ENCODE results near the gene PIK3CA.
"Not testable (repeated sequence)": the region's sequence is repeated elsewhere in the genome, so short reads cannot be mapped to it uniquely, and the experiment has no call there.

PIK3CA gene

GRCh38 chr3:179215550-179215949 lies 67.4 kb downstream of the PIK3CA start:
- DNase-seq, result not testable (repeated sequence)

- not testable (repeated sequence) for DNase-seq
Measured at GRCh38 chr3:179218213-179218612, 70.1 kb downstream of the PIK3CA start.

DNA sequence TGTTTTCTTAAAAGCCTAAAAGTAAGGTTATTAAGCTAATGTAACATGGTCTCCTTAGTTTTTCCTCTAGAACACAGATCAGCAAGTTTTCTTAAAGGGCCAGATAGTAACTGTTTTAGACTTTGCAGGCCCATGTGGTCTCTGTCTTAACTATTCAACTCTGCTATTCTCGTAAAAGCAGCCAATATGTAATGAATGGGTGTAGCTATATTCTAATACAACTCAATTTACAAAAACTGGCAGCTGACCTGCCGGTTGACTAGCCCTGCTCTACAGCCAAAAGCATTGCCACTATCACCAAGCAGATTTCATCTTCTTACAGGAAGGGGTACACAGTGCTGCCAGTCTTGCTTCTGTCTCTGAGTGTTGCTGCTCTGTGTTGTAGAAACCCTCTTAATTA lies 75.4 kb downstream of the PIK3CA start:
- DNase-seq, result no peak

DNA sequence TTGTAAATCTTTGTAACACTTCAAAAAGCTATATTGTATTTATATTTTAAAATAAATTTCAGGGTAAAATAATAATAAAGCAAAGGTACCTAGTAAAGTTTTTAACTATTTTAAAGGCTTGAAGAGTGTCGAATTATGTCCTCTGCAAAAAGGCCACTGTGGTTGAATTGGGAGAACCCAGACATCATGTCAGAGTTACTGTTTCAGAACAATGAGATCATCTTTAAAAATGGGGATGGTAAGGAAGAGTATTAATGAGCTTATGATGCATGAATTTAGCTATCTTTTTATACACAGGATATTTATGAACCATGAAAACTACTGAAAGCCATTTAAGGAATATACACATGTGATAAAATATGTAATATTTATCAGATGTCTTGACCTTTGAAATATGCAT lies 76.4 kb downstream of the PIK3CA start:
- no peak for DNase-seq

GRCh38 chr3:179227349-179227748 lies 79.2 kb downstream of the PIK3CA start:
- DNase-seq, result no peak

- no peak for DNase-seq
Measured at GRCh38 chr3:179229177-179229576, 81.0 kb downstream of the PIK3CA start.

GRCh38 chr3:179233043-179233442 lies 84.9 kb downstream of the PIK3CA start:
- no peak for DNase-seq

- DNase-seq, result no peak
Measured at GRCh38 chr3:179234199-179234598, 86.0 kb downstream of the PIK3CA start.

- DNase-seq, result no peak
Measured at GRCh38 chr3:179236669-179237301, 88.6 kb downstream of the PIK3CA start.

DNA sequence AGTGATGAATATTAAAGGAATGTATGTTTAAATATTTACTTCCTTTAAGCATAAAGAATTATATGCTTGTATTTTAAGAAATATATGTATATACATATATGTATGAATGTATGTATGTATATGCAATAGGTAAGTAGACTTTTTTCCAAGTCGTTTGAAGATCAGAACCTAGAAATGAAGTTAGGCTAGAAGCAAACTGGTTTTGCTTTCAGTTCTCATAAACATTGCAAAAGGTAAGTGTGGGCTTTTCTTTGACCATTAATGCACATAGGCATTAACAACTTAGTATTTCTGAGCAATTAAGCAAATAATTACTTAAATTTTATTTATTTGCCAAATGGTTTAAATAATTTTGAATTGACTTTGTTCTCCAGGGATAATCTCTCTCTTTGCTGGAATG lies 92.1 kb downstream of the PIK3CA start:
- DNase-seq, result not testable (repeated sequence)

DNA sequence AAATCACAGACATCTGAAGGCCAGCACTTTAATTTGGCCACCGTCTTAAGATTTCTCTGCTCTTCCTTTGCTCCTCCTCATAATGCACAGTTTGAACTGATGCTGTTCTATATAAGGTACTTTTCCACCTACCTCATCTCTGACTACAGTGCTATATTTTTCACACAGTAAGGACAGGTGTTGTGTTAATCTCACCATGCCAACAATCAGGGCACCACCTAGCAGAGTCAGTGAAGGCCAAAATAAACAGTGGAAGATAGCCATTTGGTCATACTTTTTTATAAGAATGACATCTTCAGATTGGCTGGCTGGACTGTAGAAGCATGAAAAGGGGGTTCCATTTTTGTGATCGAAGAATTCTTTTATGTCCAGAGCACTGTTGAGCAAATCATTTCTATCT lies 94.7 kb downstream of the PIK3CA start:
- not testable (repeated sequence) for DNase-seq

- DNase-seq, result no peak
Measured at GRCh38 chr3:179244878-179245277, 96.7 kb downstream of the PIK3CA start.

DNA sequence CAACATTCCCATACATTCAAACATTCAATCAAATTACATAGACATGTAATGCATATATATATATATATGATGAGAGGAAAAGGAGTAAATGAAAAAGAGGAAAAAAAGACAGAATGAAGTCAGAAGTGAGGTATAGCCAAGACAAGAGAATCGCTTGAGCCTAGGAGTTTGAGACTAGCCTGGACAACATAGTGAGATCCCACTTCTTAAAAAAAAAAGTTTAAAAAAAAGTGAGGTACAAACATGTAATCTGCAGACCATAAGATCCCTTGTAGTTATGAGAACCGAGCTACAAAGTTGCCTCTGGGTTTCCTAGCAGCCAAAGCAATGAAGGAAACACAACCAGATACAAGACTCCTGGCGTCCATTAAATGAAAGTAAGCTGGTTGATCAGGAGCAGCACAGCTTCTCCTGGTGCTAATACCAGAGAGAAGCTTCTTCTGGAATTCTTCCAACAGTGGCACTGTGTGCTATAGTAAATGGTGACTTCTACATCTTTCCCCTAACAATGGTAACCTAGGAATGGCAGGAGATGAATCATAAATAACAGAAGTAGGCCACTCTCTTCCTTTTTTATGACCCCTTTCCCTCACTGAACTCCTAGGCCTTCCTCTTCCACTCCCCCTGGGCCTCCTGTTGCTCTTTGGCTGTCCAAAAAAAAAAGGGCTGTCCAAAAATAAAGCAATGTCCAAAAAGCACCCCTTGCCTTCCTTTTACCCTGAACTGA lies 99.3 kb downstream of the PIK3CA start:
- no peak for DNase-seq

DNA sequence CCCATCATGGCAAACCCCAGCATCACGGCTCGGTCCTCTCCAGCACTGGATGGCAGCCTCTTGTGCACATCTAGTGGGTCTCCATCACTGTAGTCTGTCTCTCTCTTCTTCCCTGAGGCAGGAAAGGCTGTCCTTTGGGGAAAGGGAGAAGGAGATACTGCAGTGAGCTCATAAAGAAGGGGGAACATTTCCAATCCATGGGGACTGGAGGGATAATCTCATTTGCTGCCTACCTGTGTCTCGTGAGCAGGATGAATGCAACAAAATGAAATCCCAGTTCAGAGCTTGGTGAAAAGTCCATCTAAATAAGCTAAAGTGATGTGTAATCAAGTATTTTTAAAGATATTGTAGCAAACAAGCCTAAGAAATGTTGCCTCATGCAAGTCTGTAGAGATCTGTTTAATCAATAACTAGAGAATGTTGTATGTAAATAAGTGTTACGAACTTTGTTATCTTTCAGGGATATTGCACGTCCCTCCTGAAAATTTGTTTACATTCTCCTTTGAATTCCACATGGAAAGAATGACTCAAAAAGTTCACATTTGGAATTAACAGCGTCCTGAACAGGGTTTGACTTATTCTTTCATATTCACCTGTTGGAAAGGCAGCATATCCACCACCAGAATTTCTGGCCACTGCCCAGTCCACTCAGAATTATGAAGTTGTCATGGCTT lies 102.8 kb downstream of the PIK3CA start, which contains the start of gene KCNMB3:
TSS of gene KCNMB3 (minus strand) at position 312 of the 674 bp plus-strand sequence. CDS start at position 188, 124 bp downstream.
- DNase-seq, result no peak

- DNase-seq, result no peak
Measured at GRCh38 chr3:179256813-179257212, 108.7 kb downstream of the PIK3CA start.

- not testable (repeated sequence) for DNase-seq
Measured at GRCh38 chr3:179257742-179258141, 109.6 kb downstream of the PIK3CA start.

- DNase-seq, result no peak
Measured at GRCh38 chr3:179258820-179259219, 110.7 kb downstream of the PIK3CA start.

- not testable (repeated sequence) for DNase-seq
Measured at GRCh38 chr3:179259959-179260756, 112.0 kb downstream of the PIK3CA start.

DNA sequence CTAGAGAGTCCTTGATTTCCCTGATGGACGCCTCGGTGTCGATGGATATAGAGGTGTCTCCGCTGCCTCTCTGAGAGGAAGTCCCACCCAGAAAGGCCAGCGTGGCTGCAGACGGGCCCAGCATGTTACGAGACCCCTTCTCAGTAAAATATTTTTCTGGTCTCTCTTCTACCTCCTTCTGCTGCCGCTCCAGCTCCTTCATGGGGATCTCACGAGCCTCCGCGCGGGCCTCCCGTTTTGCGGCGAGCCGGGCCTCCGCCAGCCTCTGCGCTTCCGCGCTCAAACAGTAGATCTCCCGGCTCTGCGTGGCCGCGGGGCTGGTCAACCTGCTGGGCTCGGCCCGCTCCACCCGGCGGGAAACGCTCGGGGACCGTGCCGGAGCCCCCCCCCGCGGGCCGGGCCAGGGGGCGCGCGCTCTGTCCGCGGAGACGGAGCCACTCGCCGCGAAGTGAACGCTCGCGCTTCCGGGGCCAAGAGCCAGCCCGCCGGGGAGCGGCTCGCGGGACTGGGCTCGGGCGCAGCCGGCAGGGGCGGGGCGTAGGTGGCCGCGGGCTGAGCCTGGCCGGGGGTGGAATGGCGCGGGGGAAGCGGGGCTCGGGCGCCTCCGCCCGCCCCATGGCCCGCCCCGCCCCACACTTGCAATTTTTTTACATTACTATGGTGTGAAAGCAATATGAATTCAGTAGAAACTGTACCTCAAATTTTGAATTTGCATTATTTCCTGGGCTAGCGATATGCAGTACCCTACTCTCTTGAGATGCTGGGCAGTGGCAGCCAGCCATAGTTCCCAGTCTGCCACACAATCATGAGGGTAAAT lies 113.0 kb downstream of the PIK3CA start:
- DNase-seq, result no peak

DNA sequence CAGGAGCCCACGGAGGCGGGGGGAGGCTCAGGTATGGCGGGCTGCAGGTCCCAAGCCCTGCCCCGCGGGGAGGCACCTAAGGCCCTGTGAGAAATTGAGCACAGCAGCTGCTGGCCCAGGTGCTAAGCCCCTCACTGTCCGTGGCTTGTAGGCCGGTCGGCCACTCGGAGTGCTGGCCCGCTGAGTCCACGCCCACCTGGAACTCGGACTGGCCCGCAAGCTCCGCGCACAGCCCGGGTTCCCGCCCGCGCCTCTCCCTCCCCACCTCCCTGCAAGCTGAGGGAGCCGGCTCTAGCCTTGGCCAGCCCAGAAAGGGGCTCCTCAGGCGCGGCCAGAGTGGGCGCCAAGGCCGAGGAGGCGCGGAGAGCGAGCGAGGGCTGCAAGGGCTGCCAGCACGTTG lies 115.0 kb downstream of the PIK3CA start:
- DNase-seq, result no peak

DNA sequence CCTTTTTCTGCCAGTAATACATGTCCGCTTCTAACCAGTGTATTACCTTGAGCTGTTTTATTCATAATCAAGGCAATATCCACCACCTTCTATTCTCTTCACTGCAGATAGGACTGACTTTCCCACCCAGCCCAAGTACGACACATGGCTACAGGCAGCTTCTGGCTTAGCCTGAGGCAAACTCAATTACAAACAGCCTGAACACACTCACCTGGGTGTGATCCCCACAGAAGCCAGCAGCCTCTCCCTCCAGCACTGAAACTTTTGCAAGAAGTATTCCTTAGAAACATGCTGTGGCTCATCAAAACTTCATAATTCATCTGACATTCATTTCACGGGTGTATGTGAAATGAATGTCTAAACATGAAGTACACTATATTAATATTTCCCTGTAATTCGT lies 116.3 kb downstream of the PIK3CA start:
- DNase-seq, result no peak

GRCh38 chr3:179265092-179265491 lies 116.9 kb downstream of the PIK3CA start:
- no peak for DNase-seq
